HepG2 (cell line): ENCODE data around the gene P2RY11. TPM values are rescaled to one million over a fixed set of nuclear protein-coding genes. Genes with fewer than 3 reads are reported as not detected.
A peak's percentile ranks its signal among the peaks of the same experiment; 100 is the strongest.

Experiments
- ARID4A ChIP-seq: sonication (generic); formaldehyde crosslinking; IDR thresholded peaks from 2 replicates; pipeline ENCODE4 v1.5.0; 2020; ENCODE audit warnings: mild to moderate bottlenecking, missing genetic modification reagents, borderline replicate concordance
- CHCHD3 ChIP-seq: sonication (generic); formaldehyde crosslinking; IDR thresholded peaks from 2 replicates; pipeline ENCODE4 v1.8.0; 2022; ENCODE audit warnings: mild to moderate bottlenecking, missing genetic modification reagents, moderate library complexity
- FOXO4 ChIP-seq: sonication (generic); formaldehyde crosslinking; conservative IDR thresholded peaks from 2 replicates; pipeline ENCODE4 v1.8.1; 2023; ENCODE audit warnings: missing genetic modification reagents
- LRRFIP1 ChIP-seq: sonication (generic); formaldehyde crosslinking; conservative IDR thresholded peaks from 2 replicates; pipeline ENCODE4 v1.4.0; 2020; ENCODE audit warnings: missing genetic modification reagents
- NCOA1 ChIP-seq: sonication (generic); formaldehyde crosslinking; IDR thresholded peaks from 2 replicates; pipeline ENCODE4 v1.9.0; 2021; ENCODE audit warnings: missing genetic modification reagents
- NR2F6 ChIP-seq, 2 experiments: IDR thresholded peaks; 2 replicates each; pipeline ENCODE4 v1.6.1; 2016; ENCODE audit warnings: antibody characterized with exemption in 1 of 2, mild to moderate bottlenecking in 1 of 2
- POGK ChIP-seq: sonication (generic); formaldehyde crosslinking; conservative IDR thresholded peaks from 2 replicates; pipeline ENCODE4 v1.8.0; 2022; ENCODE audit warnings: mild to moderate bottlenecking, moderate library complexity, missing genetic modification reagents
- SAP130 ChIP-seq: IDR thresholded peaks from 2 replicates; pipeline ENCODE4 v1.6.1; 2016; ENCODE audit warnings: low read depth
- ZBTB2 ChIP-seq: sonication (generic); formaldehyde crosslinking; IDR thresholded peaks from 2 replicates; pipeline ENCODE4 v1.8.0; 2022; ENCODE audit warnings: low read depth, missing genetic modification reagents
- ZFY ChIP-seq: sonication (generic); formaldehyde crosslinking; IDR thresholded peaks from 2 replicates; pipeline ENCODE4 v1.4.0; 2020; ENCODE audit warnings: missing genetic modification reagents
- ZNF543 ChIP-seq: sonication (generic); formaldehyde crosslinking; IDR thresholded peaks from 2 replicates; pipeline ENCODE4 v1.4.0; 2020; ENCODE audit warnings: mild to moderate bottlenecking, missing genetic modification reagents
- ZNF616 ChIP-seq: sonication (generic); formaldehyde crosslinking; IDR thresholded peaks from 2 replicates; pipeline ENCODE4 v1.5.0; 2020; ENCODE audit warnings: low read depth, mild to moderate bottlenecking, missing genetic modification reagents
- polyA plus RNA-seq, 8 experiments: library from polyadenylated mRNA; depleted of rRNA in 3 of 8; stranded (reverse) in 7 of 8; unstranded in 1 of 8; fragments of >200 nt; fragmentation: Illumina TruSeq in 4 of 8; extraction: Trizol in 4 of 8; gene quantifications; 2 replicates each; pipeline versions ENCODE4 v1.2.1 to v1.2.3, GENCODE V29; 2011 to 2016; ENCODE audit warnings: low read depth in 4 of 8, missing spikeins in 1 of 8, mixed read lengths in 1 of 8; ENCODE audit not compliant: insufficient read depth in 1 of 8
- total RNA-seq, 5 experiments: library from RNA; depleted of rRNA; stranded (reverse); fragments of >200 nt; fragmentation: Illumina TruSeq; extraction: Trizol; gene quantifications; 2 replicates each; pipeline ENCODE4 v1.2.3, GENCODE V29; 2016; ENCODE audit warnings: low read depth in 1 of 5
- TF ChIP-seq, protein P1 (sequence below): sonication (generic); formaldehyde crosslinking; IDR thresholded peaks from 2 replicates; pipeline ENCODE4 v1.4.0; 2020; ENCODE audit warnings: mild to moderate bottlenecking, missing genetic modification reagents

Gene P2RY11
- total and polyA plus RNA-seq, 2 of the 13 experiments (the other 11 are each of a cell fraction or from before 2014, with no cell fraction given), result 4.0 to 7.8 TPM

DNA sequence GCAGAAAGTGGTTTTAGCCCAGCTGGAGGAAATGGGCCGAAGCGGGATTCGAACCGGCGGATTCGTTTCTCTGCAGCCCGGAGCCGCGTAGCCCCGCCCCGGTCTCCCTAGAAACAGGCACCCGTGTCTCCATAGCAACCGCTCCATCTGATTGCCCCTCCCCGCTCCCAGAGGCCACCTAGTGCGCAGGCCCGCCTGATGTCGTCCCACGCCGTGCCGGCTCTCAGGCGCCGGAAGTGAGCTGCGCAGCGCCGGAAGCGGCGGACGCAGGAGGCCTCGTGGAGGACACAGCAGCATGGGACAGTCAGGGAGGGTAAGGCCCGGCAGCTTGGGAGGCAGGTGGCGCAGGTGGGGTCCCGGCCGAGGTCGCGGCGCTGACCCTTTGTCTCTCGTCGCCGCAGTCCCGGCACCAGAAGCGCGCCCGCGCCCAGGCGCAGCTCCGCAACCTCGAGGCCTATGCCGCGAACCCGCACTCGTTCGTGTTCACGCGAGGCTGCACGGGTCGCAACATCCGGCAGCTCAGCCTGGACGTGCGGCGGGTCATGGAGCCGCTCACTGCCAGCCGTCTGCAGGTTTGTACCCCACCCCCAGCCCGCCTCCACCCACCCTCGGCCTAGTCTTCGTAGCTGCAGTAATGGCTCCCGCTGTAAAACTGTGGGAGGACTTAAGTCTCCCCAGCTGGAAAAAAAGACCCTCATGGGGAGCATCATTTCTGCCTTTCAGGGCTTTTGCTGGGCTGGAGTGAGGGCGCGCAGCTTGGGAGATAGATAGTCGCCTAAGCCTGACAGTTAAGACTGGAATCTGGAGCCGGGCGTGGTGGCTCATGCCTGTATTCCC is 5.2 kb upstream of the P2RY11 start, which contains the start of gene PPAN (continued):
- 0 out of 2 replicates have a peak, but pooled peaks have one; percentile 69 for TF ChIP-seq LRRFIP1
- 0 out of 2 replicates have a peak, but pooled peaks have one; percentile 22 for TF ChIP-seq FOXO4 (CRISPR knock-in tag)
- peak; percentile 24; the same call in 1 of the 2 replicates for TF ChIP-seq ZBTB2
- peak; percentile 98 for TF ChIP-seq ARID4A
- TF ChIP-seq SAP130, result peak; percentile 99
- TF ChIP-seq ZNF543, result peak; percentile 48; the same call in 1 of the 2 replicates
- TF ChIP-seq POGK, result peak; percentile 92
- TF ChIP-seq ZFY (CRISPR knock-in tag), result peak; percentile 99
- TF ChIP-seq ZNF616 (CRISPR knock-in tag), result peak; percentile 7; the same call in 1 of the 2 replicates
- TF ChIP-seq, protein P1, sequence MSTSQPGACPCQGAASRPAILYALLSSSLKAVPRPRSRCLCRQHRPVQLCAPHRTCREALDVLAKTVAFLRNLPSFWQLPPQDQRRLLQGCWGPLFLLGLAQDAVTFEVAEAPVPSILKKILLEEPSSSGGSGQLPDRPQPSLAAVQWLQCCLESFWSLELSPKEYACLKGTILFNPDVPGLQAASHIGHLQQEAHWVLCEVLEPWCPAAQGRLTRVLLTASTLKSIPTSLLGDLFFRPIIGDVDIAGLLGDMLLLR (CRISPR knock-in tag), result peak; percentile 96; the same call in 1 of the 2 replicates
- TF ChIP-seq NCOA1, result peak; percentile 76; the same call in 1 of the 2 replicates
- peak; percentile 80; the same call in 1 of the 2 replicates for TF ChIP-seq CHCHD3
- TF ChIP-seq NR2F6 (IDR thresholded peaks at IDR 0.05), result no peak
- TF ChIP-seq NR2F6 (CRISPR knock-in tag; IDR thresholded peaks at IDR 0.05), result peak; percentile 22; the same call in 1 of the 2 replicates
